HG03175 (cell line): Measurements from ENCODE around the gene ITGAX.

Experiments used
- ATAC-seq: cut with Tn5 transposase; IDR thresholded peaks from one replicate; pipeline ENCODE4 v1.9.1; 2021; ENCODE audit warnings: mild to moderate bottlenecking, moderate library complexity; ENCODE audit not compliant: unreplicated experiment

Gene ITGAX

DNA sequence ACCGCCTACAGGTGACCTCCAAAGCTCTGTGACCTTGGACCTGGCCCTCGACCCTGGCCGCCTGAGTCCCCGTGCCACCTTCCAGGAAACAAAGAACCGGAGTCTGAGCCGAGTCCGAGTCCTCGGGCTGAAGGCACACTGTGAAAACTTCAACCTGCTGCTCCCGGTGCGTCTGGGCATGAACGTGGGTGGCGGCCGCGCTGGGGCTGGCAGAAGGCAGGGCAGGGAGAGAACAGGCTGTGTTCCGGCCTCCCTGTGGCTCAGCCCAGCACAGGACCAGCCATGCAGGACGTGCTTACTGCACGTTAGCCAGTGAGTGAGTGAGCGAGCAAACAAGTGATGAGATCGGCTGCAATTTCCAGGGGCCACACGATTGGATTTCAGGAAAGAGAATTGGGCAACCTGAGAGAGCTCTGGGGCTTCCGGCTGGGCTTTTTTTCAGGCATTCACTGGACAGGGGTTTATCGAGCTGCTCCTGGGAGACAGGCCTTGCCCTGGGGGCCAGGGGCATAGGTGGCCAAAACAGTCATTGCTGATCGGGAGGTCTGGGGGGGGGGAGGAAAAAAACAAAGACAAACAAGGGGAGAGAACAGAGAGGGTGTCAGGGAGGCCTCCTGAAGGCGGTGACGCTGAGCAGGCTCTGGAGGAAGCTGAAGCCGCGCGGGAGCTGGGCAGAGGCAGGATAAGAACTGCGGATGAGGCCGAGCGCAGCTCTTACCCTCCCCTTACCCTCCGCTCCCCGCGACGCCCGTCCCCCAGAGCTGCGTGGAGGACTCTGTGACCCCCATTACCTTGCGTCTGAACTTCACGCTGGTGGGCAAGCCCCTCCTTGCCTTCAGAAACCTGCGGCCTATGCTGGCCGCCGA is 16.9 kb downstream of the ITGAX start:
- no peak for ATAC-seq

DNA sequence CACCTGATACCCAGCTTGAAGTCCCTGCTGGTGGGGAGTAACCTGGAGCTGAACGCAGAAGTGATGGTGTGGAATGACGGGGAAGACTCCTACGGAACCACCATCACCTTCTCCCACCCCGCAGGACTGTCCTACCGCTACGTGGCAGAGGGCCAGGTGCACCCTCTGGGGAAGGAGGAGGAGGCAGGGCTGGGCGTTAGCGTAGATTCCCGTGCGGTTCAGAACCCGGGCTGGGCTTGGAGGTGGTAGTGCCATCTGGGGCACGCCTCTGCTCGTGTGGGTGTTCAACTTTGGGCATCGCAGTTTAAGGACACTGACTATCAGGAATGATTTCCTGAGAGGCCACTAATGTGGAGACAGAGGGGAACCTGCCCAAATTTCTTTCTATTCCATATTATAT is 18.3 kb downstream of the ITGAX start:
- no peak for ATAC-seq

DNA sequence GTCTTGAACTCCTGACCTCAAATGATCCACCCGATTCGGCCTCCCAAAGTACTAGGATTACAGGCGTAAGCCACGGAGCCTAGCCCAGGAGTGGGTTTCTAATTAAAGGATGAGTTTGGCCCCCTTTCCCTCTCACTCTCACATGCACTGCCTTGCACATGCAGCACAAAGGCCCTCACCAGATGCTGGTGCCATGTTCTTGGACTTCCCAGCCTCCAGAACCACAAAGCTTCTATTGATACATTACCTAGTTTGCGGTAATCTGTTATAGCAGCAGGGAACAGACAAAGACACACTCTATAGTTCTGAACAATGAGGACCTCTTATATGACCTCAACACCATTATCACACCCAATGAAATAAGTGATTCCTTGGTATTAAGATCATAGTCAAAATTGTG is 20.3 kb downstream of the ITGAX start:
- no peak for ATAC-seq

DNA sequence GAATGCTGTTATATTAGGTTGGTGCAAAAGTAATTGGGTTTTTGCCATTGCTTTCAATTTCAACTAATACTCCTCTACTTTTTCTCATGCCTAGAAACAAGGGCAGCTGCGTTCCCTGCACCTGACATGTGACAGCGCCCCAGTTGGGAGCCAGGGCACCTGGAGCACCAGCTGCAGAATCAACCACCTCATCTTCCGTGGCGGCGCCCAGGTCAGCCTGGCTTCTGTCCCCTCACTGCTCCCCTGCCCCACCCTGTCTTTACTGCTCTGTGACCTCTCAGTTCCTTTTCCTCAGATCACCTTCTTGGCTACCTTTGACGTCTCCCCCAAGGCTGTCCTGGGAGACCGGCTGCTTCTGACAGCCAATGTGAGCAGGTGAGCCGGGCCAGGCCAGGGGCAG is 21.7 kb downstream of the ITGAX start:
- ATAC-seq, result no peak

DNA sequence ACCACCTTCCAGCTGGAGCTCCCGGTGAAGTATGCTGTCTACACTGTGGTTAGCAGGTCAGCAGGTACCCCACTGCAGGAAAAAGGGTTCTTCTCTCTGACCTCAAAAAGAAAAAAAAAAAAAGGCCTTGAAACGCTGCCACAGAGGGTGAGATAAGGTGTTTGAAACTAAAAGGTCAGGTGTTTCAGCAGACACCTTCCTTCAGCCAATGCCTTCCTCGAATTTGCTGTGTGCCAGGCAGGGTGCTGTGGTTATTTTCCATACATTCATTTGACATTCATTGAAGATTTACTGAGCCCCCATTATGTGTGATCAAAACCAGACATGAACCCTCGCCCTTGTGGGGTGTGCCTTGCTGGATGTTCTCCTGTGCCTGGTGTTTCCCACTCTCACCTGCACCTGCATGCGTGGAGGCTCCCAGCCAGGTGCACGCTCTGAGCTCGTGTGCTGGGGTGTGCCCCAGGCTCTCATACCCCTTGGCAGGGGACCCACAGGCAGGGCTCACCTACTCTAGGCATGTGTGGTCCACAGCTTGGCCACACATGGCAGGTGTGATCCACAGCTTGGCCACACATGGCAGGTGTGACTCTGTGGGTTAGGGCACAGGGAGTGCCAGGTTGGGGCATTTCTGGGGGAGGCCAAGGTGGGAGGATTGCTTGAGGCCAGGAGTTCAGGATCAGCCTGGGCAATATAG is 22.4 kb downstream of the ITGAX start:
- ATAC-seq, result no peak

DNA sequence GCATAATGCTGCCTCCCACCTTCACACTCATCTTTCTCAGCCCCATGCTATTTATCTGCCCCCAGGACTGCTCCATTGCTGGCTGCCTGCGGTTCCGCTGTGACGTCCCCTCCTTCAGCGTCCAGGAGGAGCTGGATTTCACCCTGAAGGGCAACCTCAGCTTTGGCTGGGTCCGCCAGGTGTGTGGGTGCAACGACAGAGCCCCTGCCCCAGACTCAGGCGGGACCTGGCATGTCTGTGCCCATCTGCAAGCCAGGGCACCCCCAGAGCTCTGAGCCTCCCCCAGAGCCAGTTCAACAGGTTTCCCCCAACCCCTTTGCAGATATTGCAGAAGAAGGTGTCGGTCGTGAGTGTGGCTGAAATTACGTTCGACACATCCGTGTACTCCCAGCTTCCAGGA is 25.2 kb downstream of the ITGAX start:
- no peak for ATAC-seq

DNA sequence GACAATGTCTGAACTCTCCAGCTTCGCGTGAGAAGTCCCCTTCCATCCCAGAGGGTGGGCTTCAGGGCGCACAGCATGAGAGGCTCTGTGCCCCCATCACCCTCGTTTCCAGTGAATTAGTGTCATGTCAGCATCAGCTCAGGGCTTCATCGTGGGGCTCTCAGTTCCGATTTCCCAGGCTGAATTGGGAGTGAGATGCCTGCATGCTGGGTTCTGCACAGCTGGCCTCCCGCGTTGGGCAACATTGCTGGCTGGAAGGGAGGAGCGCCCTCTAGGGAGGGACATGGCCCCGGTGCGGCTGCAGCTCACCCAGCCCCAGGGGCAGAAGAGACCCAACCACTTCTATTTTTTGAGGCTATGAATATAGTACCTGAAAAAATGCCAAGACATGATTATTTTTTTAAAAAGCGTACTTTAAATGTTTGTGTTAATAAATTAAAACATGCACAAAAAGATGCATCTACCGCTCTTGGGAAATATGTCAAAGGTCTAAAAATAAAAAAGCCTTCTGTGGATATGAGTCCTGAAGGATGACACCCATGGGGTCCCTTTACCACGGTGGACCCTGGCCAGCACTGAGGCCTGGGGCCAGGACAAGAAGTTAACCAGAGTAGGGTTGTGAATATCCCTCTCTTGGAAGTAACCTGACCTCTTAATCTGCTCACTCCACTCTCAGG is 27.6 kb downstream of the ITGAX start:
- peak; percentile 42 for ATAC-seq

DNA sequence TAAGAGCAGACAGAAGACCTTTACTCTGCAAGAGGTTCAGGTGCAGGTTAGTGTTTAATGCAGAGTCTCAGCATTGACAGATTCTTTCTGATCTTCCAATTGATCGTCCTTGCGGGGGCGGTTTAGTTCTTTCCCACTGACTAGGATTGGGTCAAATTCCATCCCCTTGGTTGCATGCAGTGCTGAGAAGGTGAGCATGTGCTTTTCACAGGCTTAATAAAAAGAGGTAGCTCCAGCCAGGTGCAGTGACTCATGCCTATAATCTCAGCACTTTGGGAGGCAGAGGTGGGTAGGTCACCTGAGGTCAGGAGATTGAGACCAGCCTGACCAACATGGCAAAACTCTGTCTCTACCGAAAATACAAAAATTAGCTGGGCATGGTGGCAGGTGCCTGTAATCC is 30.7 kb downstream of the ITGAX start:
- ATAC-seq, result no peak

DNA sequence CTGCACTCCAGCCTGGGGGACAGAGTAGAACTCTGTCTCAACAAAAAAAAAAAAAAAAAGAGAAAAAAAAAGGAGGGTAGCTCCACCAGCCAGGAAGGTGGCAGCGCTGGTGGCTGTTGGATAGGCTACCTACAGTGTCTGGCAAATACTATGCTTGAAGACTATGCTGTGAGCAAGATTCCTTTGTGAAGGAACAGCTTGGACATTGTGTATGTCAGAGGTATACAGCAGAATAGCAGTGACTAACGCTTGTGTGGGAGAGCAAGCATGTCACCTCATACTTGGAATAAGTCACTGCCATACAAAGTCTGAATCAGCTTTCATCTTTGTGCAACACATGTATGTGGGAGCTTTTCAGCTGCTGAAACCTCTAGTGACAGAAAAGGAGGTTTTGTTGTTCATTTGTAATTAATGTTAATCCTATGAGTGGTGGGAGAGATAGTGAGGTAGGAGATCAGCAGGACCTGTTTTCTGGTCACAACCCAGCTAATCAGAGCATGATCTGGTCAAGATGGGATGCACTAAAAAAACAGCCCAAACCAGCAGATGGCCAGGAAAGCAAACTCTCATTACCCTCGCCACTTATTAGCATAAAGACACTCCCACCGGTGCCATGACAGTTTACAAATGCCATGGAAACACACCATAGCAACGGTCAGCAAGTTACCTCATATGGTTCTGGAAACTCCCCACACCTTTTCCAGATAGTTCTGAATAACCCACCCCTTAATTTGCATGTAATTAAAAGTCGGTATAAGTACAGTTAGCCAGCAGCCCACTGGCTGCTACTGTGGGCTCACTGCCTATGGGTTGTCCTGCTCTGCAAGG is 31.4 kb downstream of the ITGAX start:
- peak; percentile 81 for ATAC-seq

DNA sequence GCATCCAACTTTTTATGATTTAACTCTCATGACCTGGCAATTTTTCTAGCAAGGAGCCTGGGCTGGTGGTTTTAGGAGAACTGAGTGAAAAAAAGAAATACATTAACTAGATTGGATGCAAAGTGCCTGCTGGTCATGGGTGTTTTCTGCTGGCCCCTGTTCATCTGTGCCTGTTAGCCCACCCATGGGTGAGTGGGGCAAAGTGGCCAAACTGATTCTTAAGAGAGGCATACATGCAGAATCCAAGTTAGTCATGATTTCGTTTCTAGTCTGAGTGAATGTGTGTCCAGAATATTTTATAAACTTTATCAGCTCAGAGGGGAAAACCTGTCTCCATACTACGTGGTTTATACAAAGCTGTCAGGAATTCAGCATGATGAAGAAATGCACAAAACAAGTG is 33.6 kb downstream of the ITGAX start:
- ATAC-seq, result no peak

DNA sequence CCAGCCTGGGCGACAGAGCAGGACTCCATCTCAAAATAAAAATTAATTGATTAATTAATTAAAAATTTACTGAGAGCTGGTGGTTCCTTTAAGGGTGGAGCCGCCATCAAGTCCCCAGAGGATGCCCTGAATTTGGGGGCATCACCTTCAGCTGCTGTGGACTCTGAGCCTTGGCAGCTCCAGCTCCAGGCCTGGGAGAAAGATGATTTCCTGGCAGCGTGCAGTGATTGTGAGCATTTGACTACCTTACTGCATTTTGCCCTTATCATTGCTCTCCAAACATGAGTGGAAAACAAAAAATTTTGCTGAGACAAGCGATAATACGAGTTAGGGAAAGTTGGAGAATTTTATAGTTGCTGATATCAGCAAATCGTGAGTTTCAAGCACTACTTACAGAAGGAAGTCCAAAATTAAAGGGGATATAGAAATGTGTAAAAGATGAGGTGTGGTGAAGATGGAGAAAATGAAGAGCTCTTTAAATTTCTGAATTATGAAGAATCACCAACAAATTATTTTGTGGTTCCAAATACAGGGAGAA is 35.6 kb downstream of the ITGAX start:
- no peak for ATAC-seq

DNA sequence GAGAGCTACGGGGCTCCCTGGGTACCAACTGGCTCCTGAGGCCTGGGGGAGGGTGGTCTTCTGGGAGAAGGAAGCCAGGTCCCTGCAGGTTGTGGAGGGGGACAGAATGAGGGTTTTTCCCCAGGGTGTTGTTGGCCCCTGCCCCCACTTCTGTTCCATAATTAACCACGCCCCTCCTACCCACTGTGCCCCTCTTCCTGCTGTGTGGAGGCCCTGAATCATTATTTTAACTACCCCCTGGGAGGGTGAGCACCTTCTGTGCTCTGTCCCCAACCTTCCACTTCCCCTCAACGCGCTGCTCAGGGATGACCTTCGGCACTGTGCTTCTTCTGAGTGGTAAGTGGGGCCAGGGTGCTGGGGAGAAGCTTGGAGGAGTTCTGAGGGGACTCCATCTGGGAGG is 38.1 kb downstream of the ITGAX start, which contains the start of gene ITGAD:
ITGAD (plus strand) TSS at position 280 of the 400 bp plus-strand sequence; CDS start at position 306, 26 bp downstream.
- no peak for ATAC-seq

DNA sequence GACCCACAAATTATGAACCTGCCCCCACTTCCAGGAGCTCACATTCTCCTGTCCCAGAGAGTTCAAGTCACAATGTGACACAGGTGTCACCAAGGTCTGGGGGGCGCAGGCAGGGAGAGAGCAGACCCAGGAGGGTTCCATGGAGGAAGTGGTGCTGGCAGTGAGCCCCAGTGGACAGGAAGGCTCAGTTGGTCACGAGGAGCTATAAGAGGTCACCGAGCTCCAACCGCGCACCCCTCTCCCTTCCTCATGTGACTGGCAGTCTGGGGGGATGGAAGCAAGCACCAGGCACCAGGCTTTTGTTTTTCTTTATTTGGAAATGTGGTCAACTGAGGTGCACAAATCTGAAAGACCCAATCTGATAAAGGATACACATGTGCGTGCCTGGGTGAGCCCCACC is 40.7 kb downstream of the ITGAX start:
- no peak for ATAC-seq

DNA sequence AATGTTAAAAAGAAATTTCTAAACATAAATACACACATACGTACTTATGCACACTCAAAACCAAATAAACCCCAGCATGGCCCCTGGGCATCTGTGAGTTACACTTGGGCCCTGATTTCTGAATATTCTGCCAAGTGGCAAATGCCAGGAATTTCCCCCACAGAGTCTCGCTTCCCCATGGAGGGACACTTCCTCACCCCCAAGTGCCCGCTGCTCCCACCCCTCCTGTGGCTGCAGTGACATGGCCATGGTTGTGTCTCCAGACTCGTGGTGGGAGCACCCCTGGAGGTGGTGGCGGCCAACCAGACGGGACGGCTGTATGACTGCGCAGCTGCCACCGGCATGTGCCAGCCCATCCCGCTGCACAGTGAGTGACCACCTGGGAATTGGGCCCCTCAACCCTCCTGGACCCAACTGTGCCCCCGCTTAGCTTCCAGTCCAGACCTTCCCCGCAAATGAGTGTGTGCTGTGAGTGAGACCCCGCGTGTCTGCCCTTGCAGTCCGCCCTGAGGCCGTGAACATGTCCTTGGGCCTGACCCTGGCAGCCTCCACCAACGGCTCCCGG is 42.2 kb downstream of the ITGAX start:
- ATAC-seq, result no peak

DNA sequence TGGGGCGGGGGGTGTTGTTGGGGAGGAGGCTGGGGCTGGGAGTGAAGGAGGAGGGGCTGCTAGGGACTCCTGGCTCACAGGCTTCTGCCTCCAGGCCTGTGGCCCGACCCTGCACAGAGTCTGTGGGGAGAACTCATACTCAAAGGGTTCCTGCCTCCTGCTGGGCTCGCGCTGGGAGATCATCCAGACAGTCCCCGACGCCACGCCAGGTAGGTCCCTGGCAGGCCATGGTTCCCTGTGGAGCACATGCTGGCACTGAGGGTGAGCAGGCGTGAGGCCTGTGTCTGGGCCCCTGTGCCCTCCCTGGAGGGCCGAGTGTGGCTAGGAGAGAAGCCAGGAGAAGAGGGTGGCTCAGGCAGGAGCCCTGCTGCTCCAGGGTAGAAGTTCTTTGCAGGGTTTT is 42.7 kb downstream of the ITGAX start:
- no peak for ATAC-seq

DNA sequence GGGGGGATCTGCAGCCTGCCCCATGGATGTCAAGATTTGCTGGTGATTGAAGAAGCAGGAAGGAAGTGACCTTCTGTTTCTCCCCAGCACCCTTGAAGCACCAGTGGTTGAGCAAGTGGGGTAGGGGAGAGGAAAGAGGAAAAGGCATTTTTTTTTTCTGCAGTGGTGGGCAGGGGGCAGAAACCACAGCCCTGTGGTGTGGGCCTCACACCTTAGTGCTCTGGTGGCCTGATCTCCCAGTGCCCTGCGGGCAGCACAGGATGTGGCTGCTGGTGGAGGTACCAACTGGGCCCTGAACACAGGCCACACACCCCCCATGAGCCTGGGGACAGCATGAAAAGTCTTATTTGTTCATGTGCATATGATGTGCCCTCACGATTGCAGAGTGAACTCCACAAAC is 45.2 kb downstream of the ITGAX start:
- ATAC-seq, result no peak

DNA sequence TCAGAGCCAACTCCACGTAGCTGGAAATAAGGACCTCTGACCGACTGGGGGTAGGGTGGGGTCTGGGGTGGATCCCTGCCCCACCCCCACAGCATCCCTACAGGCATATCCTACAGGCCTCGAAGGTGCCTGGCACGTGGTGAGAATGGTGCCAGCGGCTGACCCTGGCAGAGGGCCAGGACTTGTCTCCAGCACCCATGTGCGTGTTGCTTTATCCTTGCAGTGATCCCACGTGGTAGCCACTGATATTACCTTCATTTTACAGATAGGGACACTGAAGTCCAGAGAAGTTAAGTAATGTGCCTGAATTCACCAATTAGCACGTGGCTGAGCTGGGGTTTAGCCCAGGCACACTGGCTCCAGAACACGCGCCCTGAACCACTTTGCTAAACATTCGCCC is 46.5 kb downstream of the ITGAX start:
- ATAC-seq, result no peak

DNA sequence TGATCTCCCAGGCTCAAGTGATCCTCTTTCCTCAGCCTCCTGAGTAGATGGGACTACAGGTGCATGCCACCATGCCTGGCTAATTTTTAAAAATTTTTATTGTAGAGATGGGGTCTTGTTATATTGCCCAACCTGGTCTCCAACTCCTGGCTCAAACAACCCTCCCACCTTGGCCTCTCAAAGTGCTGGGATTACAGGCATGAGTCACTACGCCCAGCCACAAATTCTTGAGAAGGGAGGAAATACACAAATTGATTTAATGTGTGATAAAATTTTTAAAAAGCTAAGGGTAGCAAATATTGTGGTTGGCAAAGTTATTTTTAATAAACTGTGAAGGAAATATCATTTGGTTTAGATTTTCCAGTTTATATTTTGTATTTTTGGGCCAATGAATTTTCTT is 47.7 kb downstream of the ITGAX start:
- ATAC-seq, result no peak

DNA sequence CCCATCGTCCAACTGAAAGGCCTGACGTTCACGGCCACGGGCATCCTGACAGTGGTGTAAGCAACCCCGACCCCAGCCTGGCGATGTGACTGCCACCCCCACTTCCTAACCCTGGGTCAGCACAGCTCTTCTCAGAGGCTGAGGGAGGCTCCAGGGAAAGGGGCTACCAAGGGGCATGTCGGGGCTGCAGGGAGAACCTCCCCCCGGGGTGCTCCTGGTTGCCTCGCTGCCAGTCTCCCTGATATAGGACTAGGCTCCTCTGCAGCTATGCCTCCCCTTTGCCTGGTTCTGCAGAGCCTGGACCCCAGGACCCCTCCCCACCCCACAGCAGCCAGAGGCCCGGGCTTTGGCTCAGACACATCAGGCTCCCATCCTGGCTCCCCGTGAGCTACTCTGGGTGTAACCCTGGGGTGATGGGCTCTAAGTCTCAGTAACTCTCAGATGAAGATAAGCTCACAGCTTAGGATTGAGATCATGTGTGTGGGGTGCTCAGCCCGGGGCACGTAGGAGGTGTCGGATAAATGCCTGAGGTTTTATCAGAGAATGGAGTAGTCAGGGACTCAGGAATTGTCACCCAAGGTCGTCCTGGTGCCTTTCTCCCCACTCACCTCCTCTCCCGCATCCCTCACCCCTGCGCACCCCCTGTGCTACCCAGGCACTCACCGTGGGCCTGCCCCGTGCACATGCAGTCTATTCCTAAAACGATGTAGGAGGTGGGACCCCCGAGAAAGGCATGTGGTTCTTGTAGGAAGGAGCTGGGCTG is 48.8 kb downstream of the ITGAX start:
- ATAC-seq, result no peak
